NCI-H510A (cell line): ENCODE results near the gene SYNCRIP.
"Not testable (repeated sequence)": the region's sequence is repeated elsewhere in the genome, so short reads cannot be mapped to it uniquely, and the experiment has no call there.

ENCODE experiments used
- DNase-seq: peaks from one replicate; lab custom pipeline; 2025; lab: John Stamatoyannopoulos, UW

Gene SYNCRIP

GRCh38 chr6:85669735-85670194 is 27.1 kb upstream of the SYNCRIP start:
- DNase-seq, result no peak

GRCh38 chr6:85662251-85662650 is 19.6 kb upstream of the SYNCRIP start:
- DNase-seq, result no peak

GRCh38 chr6:85660181-85660611 is 17.5 kb upstream of the SYNCRIP start:
- DNase-seq, result no peak

GRCh38 chr6:85650606-85651005 is 7.9 kb upstream of the SYNCRIP start:
- no peak for DNase-seq

GRCh38 chr6:85644279-85644762 is 1.6 kb upstream of the SYNCRIP start:
- DNase-seq, result no peak

GRCh38 chr6:85643537-85644278 is 1.0 kb upstream of the SYNCRIP start:
- peak; percentile 78 for DNase-seq

GRCh38 chr6:85641897-85642773 is 551 bp downstream of the SYNCRIP start:
- no peak for DNase-seq

GRCh38 chr6:85641522-85641896 is 1.2 kb downstream of the SYNCRIP start:
- DNase-seq, result no peak

GRCh38 chr6:85640821-85641220 is 1.9 kb downstream of the SYNCRIP start:
- DNase-seq, result no peak

- DNase-seq, result no peak
Observed at GRCh38 chr6:85637579-85637978, 5.1 kb downstream of the SYNCRIP start.

GRCh38 chr6:85632164-85632942 is 10.3 kb downstream of the SYNCRIP start:
- no peak for DNase-seq

GRCh38 chr6:85631117-85631516 is 11.6 kb downstream of the SYNCRIP start:
- not testable (repeated sequence) for DNase-seq

GRCh38 chr6:85628353-85628752 is 14.3 kb downstream of the SYNCRIP start:
- DNase-seq, result no peak

GRCh38 chr6:85620308-85620707 is 22.4 kb downstream of the SYNCRIP start:
- DNase-seq, result no peak

GRCh38 chr6:85614780-85615179 is 27.9 kb downstream of the SYNCRIP start:
- DNase-seq, result no peak

- no peak for DNase-seq
Observed at GRCh38 chr6:85612690-85613474, 29.8 kb downstream of the SYNCRIP start.

- no peak for DNase-seq
Observed at GRCh38 chr6:85610182-85610895, 32.3 kb downstream of the SYNCRIP start.

- DNase-seq, result no peak
Observed at GRCh38 chr6:85602100-85602499, 40.6 kb downstream of the SYNCRIP start.

GRCh38 chr6:85600713-85601313 is 41.9 kb downstream of the SYNCRIP start:
- no peak for DNase-seq
